Endothelial cell of hepatic sinusoid (primary cell): ENCODE results near the gene SETD3.

Experiments used
- in situ Hi-C: cut with HindIII; loops from 2 replicates; pipeline ENCODE4 v1.10.0; 2017; ENCODE audit warnings: low sequenced_read_pairs

Gene SETD3

GRCh38 chr14:99426265-99426664, 54.4 kb downstream of the SETD3 start:
- in situ Hi-C loops = no loop called here

- in situ Hi-C loops = no loop called here
Measured at GRCh38 chr14:99425272-99425681, 55.4 kb downstream of the SETD3 start.

- in situ Hi-C loops = no loop called here
Measured at GRCh38 chr14:99424306-99424877, 56.3 kb downstream of the SETD3 start.

GRCh38 chr14:99423434-99423833, 57.2 kb downstream of the SETD3 start:
- in situ Hi-C loops = no loop called here

- in situ Hi-C loops = no loop called here
Measured at GRCh38 chr14:99422228-99423010, 58.2 kb downstream of the SETD3 start.

DNA sequence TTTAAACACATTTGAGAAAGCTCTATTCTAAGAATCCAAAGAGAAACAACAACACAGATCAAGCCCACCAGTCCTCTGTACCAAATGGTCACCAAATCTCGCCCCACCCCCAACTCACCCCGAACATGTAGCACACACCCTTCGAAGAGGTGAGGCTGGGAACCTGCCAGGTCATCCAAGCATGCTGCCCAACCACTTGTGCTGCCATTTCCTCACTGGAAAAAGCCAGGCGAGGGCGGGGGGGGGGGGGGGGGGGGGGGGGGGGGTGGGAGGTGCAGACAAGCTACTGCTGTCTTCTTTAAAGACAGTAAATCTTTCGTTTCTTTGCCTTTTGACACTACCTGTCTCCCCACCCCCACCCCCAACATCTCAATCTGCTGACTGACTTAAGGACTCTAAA, 59.9 kb downstream of the SETD3 start:
- in situ Hi-C loops = no loop called here

DNA sequence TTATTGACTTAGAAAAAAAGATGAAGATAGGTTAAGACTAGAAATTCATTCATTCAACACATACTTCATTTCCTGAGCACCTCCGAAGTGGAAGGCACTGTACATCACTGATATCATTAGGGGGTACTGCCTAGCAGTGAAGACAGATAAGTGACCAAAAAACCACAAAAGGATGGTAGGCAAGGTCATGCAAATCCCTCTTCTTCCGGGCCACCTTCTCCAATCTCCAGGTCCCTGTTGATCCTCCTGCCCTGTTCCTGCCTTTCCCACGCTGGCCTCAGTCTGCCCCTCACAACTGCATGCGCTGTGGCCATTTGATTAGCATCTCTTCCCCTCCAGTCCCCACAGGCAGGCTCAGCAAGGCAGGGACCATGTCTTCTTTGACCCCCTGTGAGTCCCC, 60.8 kb downstream of the SETD3 start:
- in situ Hi-C loops = no loop called here

DNA sequence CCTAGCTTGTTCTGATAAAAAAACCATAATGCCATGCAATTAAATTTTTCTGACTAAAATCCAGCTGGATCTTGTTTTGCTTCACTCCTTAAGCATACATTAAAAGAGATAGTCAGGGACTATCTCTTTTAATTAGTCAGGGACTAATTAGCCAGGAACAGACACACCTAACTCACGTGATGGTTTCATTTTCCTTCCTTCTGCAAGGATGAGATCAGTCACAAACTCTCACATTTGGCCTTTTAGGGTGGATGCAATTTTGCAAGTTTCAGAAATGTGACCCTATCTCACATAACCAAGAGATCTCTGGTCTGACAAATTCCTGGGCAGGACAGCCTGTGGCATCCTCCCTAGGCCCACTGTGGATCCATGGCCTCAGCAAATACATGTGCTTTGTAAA, 62.4 kb downstream of the SETD3 start:
- in situ Hi-C loops = no loop called here

GRCh38 chr14:99416909-99417308, 63.8 kb downstream of the SETD3 start:
- in situ Hi-C loops = no loop called here

- in situ Hi-C loops = no loop called here
Measured at GRCh38 chr14:99415496-99416281, 65.0 kb downstream of the SETD3 start.

DNA sequence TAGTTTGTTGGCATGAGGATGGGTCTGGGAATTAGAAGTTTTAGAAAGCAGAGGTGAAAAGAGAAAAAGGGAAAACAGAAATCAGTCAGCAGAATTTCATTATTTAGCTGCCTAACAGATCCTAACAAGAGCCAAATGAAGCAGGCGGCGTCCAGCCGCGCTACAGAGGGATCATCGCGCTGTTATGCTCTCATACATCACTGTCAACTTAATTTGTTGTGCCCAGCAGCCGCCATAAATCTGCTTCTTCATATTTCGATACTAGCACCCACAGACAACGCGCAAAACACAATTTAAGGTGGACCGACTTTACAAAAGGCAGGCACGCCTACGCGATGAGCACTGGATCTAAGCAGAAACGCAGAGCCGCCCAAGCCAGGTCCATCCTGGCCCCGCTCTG, 66.7 kb downstream of the SETD3 start:
- in situ Hi-C loops = no loop called here

- in situ Hi-C loops = no loop called here
Measured at GRCh38 chr14:99413172-99413571, 67.5 kb downstream of the SETD3 start.

DNA sequence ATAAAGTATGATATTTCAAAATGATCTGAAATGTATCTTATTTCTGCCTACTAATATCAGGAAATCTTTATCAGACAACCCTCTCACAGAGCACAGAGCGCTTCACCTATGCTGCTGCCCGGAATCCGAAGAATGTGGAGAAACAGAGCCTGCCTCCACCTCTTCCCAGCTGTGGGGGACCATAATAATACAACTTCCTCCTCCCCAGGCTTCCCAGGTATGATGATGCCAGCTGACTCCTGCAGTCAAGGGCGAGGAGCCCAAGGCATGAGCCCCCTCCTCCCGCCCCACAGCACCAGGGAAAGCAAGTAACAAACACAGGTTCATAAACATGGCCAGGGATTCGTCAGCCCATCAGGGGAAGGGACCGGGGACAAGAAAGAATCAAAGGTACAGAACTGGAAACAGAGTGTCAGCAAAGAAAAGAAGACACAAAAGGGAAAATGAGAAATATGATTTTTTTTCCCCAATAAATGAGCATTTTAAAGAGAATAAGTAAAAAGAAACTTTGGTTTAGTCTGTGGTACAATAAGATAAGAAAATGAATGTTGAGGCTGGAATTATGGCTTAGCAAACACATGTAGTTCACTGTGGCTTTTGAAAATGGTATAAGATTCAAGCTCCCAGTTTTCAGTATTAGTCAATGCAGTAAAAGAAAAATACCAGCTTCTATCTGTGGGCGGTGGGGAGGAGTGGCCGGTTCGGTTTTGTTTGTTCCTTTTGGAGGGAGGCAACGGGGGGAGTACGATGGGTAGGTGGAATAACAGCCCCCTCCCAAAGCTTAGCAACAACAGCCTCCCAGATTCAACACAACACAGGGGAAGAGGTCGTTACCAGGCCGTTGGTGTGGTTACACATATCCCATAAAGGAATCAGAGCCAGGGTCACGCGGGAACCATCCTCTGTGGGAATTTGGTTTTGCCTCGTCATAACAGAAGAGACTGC, 68.3 kb downstream of the SETD3 start:
- in situ Hi-C loops = no loop called here

DNA sequence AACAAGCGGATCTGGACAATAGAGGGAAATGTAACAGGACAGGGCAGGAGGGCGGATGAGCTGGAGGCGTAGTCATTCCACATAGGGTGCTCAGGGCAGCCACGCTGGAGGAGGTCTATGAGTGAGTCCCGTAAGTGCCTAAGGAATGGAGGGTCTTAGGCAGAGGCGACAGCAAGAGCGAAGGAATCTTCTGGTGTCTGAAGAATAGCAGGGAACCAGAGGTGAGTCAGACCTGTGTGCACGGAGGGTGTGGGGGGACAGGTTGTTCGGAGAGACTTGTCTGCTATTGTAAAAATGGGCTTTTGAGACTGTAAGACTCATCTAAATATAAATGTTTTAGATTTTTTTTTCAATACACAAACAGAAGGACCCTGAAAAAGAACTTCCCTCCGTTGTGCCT, 70.6 kb downstream of the SETD3 start:
- in situ Hi-C loops = no loop called here

- in situ Hi-C loops = no loop called here
Measured at GRCh38 chr14:99408971-99409289, 71.7 kb downstream of the SETD3 start.

- in situ Hi-C loops = no loop called here
Measured at GRCh38 chr14:99408286-99408970, 72.2 kb downstream of the SETD3 start.

GRCh38 chr14:99407416-99407815, 73.2 kb downstream of the SETD3 start:
- in situ Hi-C loops = no loop called here

DNA sequence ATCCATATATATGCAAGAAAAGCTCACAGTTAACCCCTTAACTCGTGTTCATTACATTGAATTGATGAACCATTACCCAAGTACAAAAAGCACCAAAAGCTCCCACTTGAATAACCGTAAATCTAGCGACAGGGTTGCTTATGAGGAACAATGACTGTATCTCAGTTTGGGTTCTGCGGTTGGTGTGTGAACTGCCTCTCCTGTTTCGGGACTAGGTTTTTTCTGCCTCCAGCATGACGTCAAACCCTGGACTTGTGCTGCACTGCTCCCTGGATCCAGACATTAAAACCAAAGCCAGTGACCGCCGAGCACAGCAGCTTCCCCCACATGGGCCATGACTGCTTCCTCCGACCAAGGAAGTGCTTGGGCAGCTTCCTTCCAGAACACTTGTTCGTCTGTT, 77.7 kb downstream of the SETD3 start:
- in situ Hi-C loops = no loop called here

GRCh38 chr14:99402285-99402648, 78.4 kb downstream of the SETD3 start:
- in situ Hi-C loops = no loop called here

GRCh38 chr14:99401621-99402284, 78.9 kb downstream of the SETD3 start:
- in situ Hi-C loops = no loop called here
